Bronchial epithelial cell (primary cell): ENCODE results near the gene OR51E2. TPM values are rescaled to one million over a fixed set of nuclear protein-coding genes. Genes with fewer than 3 reads are reported as not detected.

Source experiments
- DNase-seq: peaks from one replicate; pipeline ENCODE4 v3.0.0-alpha.2; 2010; ENCODE audit warnings: low read depth
- FAIRE-seq: peaks from 2 replicates; lab custom pipeline; 2011; peaks lifted over from hg19 to GRCh38; lab: Jason Lieb, UNC
- H3K27me3 ChIP-seq: 2 replicates; pipeline ENCODE4 v1.5.1; 2011; ENCODE audit warnings: low read length; ENCODE audit not compliant: control insufficient read depth, insufficient read depth
- H3K36me3 ChIP-seq: 2 replicates; pipeline ENCODE4 v1.5.1; 2011; ENCODE audit warnings: low read length; ENCODE audit not compliant: control insufficient read depth, insufficient read depth
- H3K4me3 ChIP-seq: 2 replicates; pipeline ENCODE4 v1.5.1; 2011; ENCODE audit warnings: mild to moderate bottlenecking, low read depth, low read length, control low read depth
- CTCF ChIP-seq: IDR thresholded peaks from 2 replicates; pipeline ENCODE4 v1.5.1; 2011; ENCODE audit warnings: mild to moderate bottlenecking, moderate library complexity, low read length, control low read depth, inconsistent platforms; ENCODE audit not compliant: insufficient read depth, severe bottlenecking
- total RNA-seq: library from RNA; depleted of rRNA; stranded (reverse); fragments of >200 nt; gene quantifications from 2 replicates; pipeline ENCODE4 v1.2.1, GENCODE V29; 2014

OR51E2 gene
- total RNA-seq, 1 donor from 2014 or later: not detected

DNA sequence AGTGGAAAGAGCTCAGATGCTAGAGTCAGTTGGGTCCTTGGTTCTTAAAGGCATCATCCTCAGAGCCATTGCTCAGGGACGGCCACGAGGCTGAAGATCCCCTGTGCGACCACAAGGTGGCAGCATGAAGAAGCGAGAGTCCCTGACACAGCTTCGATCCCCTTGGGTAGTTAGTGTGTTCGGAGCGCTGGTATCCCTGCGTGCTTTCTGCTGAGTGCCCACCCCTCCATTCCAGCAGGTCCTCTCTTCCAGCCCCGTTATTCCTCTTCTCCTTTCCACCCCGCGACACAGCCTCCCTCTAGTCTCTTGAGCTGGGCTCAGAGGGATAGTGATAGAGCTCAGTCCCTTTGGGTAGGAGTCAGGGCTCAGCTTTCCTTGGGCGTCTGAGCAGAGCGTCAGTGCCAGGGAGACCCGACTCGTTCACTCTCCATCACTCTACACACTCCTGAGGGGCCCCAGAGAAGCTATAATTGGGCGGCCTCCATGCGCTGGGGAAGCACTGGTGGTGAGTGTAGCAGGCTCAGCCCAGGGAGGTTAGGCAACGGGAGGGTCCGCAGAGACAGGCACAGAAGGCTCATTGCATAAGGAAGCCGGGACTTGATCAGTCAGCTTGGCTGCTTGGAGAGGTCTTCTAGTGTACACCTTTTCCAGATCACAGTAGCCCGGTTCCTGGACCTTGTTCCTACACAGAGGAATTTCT is 60.5 kb downstream of the OR51E2 start, which contains the start of gene OR51D1:
OR51D1 (plus strand) TSS at position 516 of the 700 bp plus-strand sequence. CDS start 2,314 bp downstream, outside the sequence.
- Histone ChIP-seq H3K36me3 (no peaks in the 10 kb centered on the region), H3K4me3 (no peak within 1 kb of the TSS), H3K27me3 (no peaks in the 10 kb centered on the region)
- FAIRE-seq: no peak
- peak; percentile 99 for TF ChIP-seq CTCF
- DNase-seq: peak; percentile 52

- Histone ChIP-seq H3K27me3 (no peaks in the 10 kb centered on the region), H3K4me3 (no peak overlapping the region), H3K36me3 (no peaks in the 10 kb centered on the region)
- FAIRE-seq: no peak
- DNase-seq: no peak
- TF ChIP-seq CTCF: no peak
Measured at GRCh38 chr11:4636136-4636535, 61.5 kb downstream of the OR51E2 start.

Other genes starting within 250 kb of the OR51E2 start
- gene OR52K2, start 248.6 kb downstream of the OR51E2 start, total RNA-seq: not detected in 2 replicates
- not detected in 2 replicates for gene OR52K1, start 215.2 kb downstream of the OR51E2 start, total RNA-seq
- not detected in 2 replicates for gene OR52M1, start 152.7 kb downstream of the OR51E2 start, total RNA-seq
- gene OR52I2, start 116.1 kb downstream of the OR51E2 start, total RNA-seq: not detected in 2 replicates
- gene OR52I1, start 103.8 kb downstream of the OR51E2 start, total RNA-seq: not detected in 2 replicates
- gene TRIM68, start 89.6 kb downstream of the OR51E2 start, total RNA-seq: 6.8 and 9.1 TPM in 2 replicates
- gene OR51D1, start 60.4 kb downstream of the OR51E2 start, total RNA-seq: not detected in 2 replicates
- gene OR51E1, start 53.9 kb downstream of the OR51E2 start, total RNA-seq: not detected in 2 replicates
- not detected in 2 replicates for gene MMP26, start 6.9 kb upstream of the OR51E2 start, total RNA-seq
- not detected in 2 replicates for gene OR51F1, start 72.1 kb upstream of the OR51E2 start, total RNA-seq
- not detected in 2 replicates for gene OR52R1, start 106.5 kb upstream of the OR51E2 start, total RNA-seq
- gene OR51F2, start 123.5 kb upstream of the OR51E2 start, total RNA-seq: not detected in 2 replicates
- gene OR51S1, start 151.4 kb upstream of the OR51E2 start, total RNA-seq: not detected in 2 replicates
- not detected in 2 replicates for gene OR51T1, start 184.0 kb upstream of the OR51E2 start, total RNA-seq
- not detected in 2 replicates for gene OR51A7, start 205.9 kb upstream of the OR51E2 start, total RNA-seq
- gene OR51G2, start 221.5 kb upstream of the OR51E2 start, total RNA-seq: not detected in 2 replicates
- not detected in 2 replicates for gene OR51G1, start 226.5 kb upstream of the OR51E2 start, total RNA-seq
- not detected in 2 replicates for gene OR51A4, start 249.8 kb upstream of the OR51E2 start, total RNA-seq